ENCODE results near the gene AGAP1.

Gene AGAP1

DNA sequence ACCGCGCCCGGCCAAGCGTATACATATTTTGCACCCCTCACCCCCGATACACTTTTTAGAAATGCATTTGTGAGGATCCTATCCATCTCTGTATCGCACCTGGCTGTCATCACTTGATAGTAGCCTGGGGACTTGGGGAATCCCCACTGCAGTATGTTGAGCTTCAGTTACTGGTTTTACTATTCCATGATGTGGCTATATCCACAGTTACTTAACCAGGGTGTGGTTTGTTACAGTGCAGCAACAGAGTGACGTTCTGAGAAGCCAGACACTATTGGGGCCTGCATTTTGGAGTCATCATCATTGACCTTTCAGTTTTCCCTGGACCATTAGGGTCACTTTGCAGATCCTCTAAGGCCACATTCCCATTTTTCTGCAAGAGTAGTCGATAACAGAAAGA is 212.7 kb downstream of the AGAP1 start:
- DNase-seq, result no peak

DNA sequence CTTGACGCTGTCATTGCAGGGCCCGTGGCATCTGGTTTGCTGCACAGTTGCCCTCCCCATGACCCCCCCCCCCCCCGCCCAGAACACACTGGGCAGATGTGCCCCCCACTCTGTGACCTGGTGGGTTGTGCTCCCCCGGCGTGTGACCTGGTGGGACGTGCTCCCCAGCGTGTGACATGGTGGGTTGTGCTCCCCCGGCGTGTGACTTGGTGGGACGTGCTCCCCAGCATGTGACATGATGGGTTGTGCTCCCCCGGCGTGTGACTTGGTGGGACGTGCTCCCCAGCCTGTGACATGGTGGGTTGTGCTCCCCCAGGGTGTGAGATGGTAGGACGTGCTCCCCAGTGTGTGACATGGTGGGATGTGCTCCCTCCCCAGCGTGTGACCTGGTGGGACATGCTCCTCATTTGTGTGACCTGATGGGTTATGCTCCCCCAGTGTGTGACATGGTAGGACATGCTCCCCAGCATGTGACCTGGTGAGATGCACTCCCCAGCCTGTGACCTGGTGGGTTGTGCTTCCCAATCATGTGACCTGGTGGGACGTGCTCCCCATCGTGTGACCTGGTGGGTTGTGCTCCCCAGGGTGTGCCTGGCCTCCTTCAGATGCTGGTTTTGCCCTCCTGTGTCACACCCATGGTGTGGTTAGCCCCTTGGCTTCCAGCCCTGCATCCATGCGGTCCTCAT is 213.7 kb downstream of the AGAP1 start:
- DNase-seq, result no peak

DNA sequence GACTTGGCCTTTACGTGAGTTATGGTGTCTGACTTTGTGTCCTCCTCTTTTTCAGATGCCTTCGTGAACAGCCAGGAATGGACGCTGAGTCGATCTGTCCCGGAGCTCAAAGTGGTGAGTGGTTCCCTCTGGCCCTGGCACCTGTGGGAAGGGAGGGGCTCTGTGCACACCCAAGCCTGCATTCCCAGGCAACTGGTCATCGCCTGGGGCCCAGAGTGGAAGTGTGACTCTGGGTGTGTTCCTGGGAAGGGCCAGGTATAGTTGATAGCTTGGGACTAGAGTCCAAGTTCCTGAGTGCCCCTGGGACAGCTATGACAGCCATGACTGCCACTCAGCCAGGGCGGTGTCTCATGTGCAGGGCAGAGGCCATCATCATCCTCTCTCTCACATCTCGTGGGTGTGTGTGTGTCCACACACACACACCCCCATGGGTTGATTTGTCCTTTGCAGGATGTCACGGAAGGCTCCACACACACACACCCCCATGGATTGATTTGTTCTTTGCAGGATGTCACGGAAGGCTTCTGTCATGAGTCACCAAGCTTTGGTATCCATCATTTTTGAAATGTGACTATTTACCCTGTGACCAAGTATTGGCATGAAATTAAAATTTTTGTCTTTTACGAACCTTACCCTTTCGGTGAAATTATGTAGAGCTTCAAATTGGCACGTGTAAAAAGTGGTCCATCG is 215.4 kb downstream of the AGAP1 start:
- no peak for DNase-seq

DNA sequence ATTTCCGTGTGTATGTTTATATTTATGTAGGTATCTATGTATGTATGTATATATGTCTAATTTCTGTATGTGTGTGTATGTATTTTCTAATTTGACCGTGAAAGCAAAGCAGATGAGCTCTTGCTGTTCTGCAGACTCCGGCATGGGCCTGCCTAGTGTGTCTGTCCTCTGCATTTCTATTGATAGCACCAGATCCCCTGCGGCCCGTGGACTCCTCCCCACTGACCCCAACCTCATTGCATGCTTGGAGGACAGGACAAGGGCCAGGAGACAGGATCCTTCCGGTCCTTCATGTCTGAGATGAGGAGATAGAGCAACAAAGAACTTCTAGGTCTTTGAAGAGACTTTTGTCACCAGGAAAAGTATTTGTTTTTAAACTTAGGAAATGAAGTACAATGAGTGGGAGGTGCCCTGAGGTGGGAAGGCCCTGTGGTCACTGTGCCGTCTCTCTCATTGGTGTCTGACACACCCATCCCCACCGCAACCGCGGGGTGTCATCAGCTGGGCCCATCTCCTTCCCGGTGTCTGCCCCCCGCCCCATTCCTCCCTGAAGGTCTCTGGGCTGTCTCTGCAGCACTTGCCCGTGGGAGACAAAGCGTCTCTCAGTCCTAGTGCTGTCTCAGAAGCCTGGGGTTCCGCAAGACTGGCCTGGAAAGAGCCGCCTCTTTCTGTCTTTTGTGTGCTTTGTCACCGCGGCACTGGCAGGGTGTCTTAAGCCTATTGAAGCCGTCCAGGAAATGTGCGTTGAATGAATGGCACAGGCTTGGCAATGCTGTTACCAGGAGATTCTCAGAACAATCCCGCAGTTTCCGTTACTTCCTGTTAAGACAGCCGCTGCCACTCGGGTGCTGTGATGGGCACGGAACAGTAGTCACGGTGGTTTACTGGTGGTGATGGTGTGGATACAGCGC is 216.4 kb downstream of the AGAP1 start:
- peak in 27 of 51 donors; percentile 23 to 75 (median 47) for DNase-seq

DNA sequence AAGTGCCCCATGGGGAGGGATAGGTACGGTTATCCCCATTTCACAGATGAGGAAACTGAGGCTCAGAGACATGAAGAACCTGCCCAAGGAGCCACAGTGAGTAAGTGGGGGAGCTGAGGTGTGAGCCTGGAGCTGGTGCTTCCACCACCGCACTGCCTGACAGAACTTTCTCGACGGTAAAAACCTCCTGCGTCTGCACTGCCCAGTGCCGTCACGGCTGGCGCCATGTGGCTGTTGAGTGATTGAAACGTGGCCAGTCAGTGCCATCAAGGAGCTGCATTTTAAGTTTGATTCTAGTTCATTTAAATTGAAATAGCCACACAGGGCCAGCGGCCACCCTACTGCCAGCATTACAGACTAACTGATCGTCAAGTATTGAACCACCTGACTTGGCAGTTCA is 217.1 kb downstream of the AGAP1 start:
- peak in 1 of 51 donors; percentile 23 for DNase-seq

DNA sequence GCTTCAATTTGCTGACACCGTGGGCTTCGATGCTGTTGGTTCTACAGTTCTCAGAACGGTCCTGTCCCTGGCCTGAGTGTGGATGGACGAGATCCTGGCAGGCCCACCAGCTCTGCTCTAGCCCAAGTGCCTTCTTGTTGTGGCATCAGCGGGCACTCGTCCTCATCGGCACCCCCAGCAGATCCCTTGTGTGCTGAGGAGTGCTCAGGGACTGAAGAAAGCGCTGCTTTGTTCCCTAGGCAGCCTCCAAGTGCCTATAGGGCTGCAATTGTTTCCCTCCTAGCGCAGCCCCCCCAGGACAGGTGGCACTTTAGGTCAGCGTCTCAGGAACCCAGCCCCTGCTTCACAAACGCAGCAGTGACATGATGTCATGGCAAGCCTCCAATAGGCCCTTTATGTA is 217.7 kb downstream of the AGAP1 start:
- DNase-seq, result peak in 6 of 51 donors; percentile 21 to 53 (median 42)

DNA sequence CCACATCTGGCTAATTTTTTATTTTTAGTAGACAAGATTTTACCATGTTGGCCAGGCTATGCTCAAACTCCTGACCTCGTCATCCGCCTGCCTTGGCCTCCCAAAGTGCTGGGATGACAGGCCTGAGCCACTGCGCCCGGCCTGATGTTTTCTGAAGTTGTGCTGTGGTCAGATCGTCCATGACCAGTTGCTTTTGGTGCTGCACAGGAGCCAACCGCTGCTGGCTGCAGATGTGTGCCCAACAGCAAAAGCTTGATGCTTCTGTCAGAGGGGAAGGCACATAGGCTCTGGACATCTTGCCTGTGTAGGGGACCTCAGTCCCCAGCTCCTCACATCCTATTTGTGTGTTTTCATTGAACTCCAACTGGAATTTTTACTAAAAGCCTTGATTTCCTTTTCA is 218.3 kb downstream of the AGAP1 start:
- DNase-seq, result peak in 3 of 51 donors; percentile 16 to 60 (median 27)

DNA sequence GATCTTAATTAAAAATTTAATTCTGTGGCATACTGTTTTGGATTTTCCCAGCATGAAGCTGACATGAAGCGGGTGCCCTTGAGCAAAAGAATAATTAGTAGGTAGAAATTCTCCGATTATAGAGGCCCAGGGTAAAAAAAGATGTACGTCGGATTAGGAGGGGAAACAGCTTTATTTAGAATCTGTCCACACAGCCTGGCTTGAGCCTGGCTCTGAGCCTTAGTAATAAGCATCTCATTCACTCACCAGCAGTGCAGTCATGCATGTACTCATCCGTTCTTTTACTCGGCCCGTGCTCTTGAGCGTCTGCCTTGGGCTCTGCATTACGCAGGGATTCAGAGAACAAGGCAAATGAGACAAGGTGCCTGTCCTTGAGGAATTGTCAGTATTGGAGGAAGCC is 219.3 kb downstream of the AGAP1 start:
- peak in 4 of 51 donors; percentile 22 to 36 (median 28) for DNase-seq

DNA sequence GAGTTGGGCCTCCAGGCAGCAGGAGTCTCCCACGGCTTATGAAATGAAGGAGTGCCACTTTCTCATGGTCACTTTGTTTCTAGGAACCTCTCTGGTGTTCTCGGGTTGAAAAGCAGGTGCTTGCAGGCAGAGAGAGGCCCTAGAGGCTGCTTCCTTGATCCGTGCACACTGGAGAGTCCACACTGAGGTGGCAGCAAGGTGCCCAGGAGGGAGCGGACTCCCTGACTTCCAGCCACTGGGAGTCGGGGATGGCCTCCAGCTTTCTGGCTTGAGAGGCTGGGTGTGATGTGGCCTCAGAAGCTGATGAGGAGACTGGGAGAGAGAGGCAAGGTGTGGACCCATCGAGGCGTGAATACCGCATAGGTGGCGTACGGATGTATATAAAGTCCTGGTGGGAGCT is 221.8 kb downstream of the AGAP1 start:
- no peak for DNase-seq

DNA sequence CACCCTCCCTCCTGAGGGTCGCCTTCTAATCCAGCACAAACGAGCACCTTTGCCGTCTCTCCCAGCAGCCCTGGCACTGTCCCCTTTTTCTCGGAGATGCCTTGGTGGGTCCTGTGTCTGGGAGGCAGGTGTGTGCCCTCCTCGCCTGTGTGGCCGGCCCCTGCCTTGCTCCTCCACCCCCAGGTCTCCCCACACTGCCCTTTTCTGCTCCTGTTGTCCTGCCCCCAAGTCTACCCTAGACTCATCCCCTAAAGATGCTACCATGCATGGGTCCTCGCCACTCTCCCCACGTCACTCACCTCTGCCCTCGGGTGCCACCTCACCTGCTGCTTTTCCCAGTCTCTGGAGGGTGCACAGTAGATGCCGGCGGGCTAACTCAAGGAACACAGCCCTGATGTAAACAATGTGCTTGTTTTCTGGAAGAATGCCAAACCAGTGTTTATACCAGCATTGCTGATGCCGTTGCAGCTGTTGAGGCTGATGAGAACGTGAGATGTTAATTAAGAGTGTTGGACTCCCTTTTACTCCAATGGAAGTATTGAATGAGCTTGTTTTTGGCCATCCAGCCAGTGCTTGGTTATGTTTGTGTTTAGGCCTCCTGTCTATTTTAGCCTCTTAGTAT is 223.1 kb downstream of the AGAP1 start:
- DNase-seq, result peak in 4 of 51 donors; percentile 18 to 49 (median 23)

DNA sequence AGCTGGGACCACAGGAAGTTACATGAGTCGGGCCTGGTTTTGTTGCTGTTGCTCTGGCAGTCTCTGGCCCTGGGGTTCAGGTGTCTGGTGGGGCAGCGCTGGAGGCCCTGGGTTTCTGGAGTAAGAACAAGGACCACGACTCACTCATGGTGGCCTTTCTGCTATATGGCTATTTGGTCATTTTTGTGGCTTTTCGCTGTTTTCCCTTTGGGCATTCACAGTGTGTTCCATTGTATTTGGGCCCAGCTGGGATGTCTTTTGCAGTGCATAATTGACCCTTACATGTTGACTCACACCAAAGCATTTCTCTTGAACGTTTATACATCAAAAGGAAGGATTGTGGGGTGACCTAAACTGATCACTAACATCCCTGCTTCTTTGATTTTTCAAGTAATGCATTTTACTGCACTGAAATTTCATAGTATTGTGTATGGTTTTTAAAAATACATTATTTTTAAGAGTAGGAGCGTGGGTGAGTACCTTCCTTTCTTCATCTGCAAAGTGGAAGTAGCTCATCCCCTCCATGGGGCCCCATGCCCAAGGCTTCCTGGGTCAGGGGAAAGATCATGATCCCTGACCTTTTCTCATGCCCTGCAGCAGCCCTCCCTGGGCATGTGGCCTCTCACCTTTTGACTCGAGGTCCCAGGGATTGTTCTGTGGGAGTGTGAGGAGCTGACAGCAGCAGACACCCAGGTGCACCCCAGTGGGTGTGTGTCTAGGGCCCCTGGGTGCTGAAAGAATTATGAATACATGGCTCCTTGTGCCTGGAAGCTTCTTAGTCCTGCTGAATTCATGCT is 225.5 kb downstream of the AGAP1 start:
- DNase-seq, result peak in 4 of 51 donors; percentile 15 to 37 (median 32)

DNA sequence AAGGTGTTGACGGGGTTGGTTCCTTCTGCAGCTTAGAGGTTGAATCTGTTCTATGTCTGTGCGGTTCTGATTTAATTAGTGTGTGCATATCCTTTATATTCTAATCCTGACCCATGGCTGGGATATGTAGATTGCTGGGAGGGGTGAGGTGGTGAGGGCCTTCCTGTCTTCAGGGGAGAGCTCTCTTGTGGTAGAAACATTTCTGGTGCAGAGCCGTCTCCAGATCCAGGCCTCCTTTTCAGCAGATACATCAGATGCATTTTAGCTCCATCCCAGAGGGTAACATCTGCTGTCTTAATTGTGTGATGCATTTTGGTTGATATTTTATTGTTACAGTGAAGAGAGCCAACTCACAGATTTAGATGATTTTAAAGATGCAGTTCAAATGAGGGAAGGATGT is 227.8 kb downstream of the AGAP1 start:
- no peak for DNase-seq

DNA sequence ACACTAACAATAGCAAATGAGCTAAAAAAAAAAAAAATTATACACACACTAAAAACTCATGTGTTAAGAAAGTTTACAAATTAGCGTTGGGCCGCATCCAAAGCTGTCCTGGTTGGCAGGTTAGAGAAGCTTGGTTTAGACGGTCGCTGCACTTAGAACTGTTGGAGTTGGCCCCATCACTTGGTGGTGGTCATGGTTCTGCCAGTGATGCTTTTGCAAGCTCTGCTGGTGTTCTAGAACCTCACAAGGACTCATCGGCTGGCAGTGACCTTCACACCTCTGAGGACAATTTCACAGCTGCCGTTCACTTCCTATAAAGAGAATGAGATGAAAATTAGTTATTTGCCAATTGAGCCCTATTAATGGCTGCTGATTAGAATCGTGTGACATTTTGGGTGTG is 229.0 kb downstream of the AGAP1 start:
- no peak for DNase-seq

DNA sequence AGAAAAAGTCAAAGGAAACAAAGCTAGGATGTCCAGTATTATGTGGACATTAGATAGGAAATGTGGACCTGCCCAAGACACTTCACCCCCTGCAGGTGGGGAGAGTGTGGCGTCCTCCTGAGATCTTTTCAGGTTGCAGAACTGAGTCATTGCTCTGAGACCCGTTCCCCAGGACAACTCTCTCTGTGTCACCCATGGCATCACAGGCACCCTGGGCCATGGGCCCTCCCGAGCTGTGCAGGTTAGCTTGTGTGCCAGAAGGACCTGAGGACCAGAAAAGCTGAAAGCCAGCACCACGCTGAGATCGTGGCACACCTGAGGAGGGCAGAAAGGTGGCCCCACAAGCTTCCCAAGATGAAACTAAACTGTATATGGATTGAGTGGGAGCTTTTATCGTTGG is 229.5 kb downstream of the AGAP1 start:
- DNase-seq, result no peak

DNA sequence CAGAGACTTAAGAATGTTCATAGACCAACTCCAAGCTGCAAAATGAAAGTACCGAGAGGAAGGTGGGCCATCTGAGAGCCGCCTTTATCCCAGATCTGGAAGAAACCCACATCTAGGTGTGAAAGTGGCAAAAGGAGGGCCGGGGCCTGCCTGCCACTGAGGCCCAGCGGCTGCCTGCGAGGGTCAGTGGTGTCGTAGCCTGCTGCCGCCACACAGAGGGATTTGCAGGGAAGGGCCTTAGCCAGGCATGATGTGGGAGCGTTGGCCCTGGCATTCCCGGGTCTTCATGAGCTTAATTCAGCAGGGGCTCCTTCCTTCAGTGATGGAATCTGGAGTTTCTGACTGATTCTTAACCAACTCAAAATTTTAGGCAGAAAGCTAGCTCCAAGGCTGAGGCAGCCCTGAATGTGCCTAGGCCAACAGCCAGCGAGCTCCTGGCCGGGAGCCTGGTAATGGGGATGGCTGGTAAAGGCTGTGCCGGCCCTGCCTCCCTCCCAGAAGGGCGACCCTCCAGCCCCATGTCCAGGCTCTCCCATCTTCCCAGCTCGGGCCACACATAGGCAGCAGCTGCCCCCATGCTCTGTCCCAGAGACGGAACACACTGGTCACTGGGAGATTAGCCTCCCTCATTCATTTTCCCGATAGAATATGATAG is 230.1 kb downstream of the AGAP1 start:
- DNase-seq, result peak in 20 of 51 donors; percentile 25 to 61 (median 44)

DNA sequence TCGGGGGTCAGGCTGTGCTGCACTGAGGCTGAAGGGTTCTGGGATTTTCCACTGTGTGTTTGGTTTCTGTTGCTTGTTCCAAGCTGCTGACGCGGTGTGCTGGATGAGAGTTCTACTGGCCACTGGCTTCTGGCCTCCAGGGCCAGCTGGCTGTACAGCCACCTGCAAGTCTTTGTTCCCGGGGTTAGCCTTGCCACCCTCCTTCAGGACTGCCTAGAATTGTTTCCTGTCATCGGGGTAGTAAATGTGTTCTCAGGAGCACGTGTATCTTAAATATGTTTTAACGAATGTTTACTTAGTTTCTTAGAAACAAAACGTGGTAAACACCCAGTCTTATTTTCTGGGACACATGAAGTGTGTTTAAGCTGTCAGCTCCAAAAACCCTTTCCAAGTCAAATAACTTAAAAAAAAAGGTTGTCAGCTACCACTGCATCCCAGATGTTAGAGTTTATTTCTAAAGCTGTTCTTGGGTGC is 231.2 kb downstream of the AGAP1 start:
- DNase-seq, result peak in 32 of 51 donors; percentile 21 to 74 (median 49)

DNA sequence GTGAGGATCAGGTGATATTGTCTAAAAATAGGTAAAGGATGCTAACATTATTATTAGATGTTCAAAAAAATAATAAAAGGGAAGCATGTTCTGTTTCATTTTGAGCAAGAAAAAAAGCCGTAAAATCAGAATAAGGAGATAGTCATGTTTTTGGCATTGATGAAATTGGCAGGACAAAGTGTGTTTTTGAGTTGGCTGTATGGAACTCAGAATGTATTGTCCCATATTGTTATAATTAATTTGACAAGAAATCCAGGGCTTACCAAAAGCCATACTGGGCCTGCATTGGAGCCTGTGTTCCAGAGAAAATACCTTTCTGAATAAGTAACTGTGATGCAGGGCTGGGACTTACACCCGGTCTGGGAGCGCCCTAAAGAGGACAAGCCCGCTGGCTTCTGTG is 232.0 kb downstream of the AGAP1 start:
- DNase-seq, result no peak

DNA sequence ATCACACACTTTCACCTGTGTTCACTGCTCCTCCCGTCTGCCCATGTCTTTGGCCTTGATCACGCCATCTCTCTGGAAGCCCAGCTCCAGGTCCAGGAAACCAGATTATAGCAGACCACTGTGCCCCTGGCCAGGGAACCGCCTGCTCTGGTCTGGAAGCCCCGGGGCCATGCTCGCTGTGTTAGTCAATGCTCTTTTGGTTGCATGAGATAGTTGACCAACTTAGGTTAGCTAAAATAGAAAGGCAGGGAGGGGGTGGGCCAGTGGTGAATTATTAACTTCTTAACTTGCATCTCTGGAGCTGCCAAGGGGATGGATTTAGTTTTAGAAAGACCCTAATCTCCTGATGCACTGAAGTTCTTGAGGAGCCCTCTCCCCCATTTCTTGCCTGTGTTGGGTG is 232.7 kb downstream of the AGAP1 start:
- no peak for DNase-seq

DNA sequence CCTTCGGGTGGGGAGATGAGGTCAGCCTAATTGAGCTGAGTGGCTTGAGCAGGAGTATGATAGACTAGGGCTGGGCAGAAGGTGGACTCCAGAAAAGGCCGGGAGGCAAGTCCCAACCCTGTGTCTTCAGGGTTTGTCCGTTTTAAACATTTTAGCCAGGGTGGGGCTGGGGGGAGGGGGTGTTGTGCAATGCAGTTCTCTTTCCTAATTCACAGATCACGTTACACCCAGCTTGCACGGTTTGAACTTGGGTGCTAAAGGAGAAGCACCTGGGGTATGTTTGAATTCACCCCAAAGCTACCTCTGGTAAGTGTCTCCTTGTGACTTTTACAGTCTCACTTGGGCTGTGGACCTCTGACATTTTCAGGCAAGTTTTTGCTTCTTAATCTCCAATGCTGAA is 233.3 kb downstream of the AGAP1 start:
- no peak for DNase-seq

Data from hypothalamus (tissue), 51 donors.